Activated CD8-positive, alpha-beta T cell treated with anti-CD3 and anti-CD28 coated beads for 36 hours (primary cell): ENCODE results near the gene RASGRP3. TPM values are rescaled to one million over a fixed set of nuclear protein-coding genes. Genes with fewer than 3 reads are reported as not detected.

ENCODE experiments used
- ATAC-seq: fragments of 200-7000 bp; cut with Tn5 transposase; one replicate; pipeline ENCODE4 v1.10.0; 2021; ENCODE audit warnings: mild to moderate bottlenecking, moderate library complexity
- CTCF ChIA-PET: fragments of 350-600 bp; sonication (Branson Sonifier 250); formaldehyde crosslinking; loops from one replicate; lab custom pipeline; 2021; ENCODE audit warnings: antibody characterized with exemption; lab: Charles Lee
- POLR2A ChIA-PET: fragments of 350-600 bp; sonication (Branson Sonifier 250); formaldehyde crosslinking; loops from one replicate; lab custom pipeline; 2021; ENCODE audit warnings: antibody characterized with exemption; lab: Charles Lee
- DNase-seq: peaks from one replicate; pipeline ENCODE4 v3.0.0-alpha.2; 2020
- H3K27ac Mint-ChIP-seq: one replicate; pipeline ENCODE4 v1.8.0; 2021; ENCODE audit warnings: mild to moderate bottlenecking, mixed read lengths
- H3K27me3 Mint-ChIP-seq: one replicate; pipeline ENCODE4 v1.8.0; 2021; ENCODE audit warnings: mixed read lengths
- H3K36me3 Mint-ChIP-seq: one replicate; pipeline ENCODE4 v1.8.0; 2021; ENCODE audit warnings: low read depth, mixed read lengths
- H3K4me1 Mint-ChIP-seq: one replicate; pipeline ENCODE4 v1.8.0; 2021; ENCODE audit warnings: low read depth, mixed read lengths
- H3K4me3 Mint-ChIP-seq: one replicate; pipeline ENCODE4 v1.8.0; 2021; ENCODE audit warnings: mild to moderate bottlenecking, moderate library complexity, mixed read lengths
- H3K9me3 Mint-ChIP-seq: one replicate; pipeline ENCODE4 v1.8.0; 2021; ENCODE audit warnings: mixed read lengths
- intact Hi-C: fragments of 100-400 bp; cut with micrococcal nuclease; formaldehyde crosslinking; loops from one replicate; pipeline ENCODE4 v1.10.0; 2022
- total RNA-seq, 2 experiments: library from RNA; stranded (reverse); gene quantifications; one replicate each; pipeline ENCODE4 v1.2.3, GENCODE V29; 2021
- TF ChIP-seq, protein P1 (sequence below): fragments of 200-600 bp; IDR thresholded peaks from one replicate; pipeline ENCODE4 v1.8.0; 2022; ENCODE audit warnings: antibody characterized with exemption, mild to moderate bottlenecking

RASGRP3 gene
- total RNA-seq, 2 experiments from 2014 or later: 0.98 to 1.6 TPM

DNA sequence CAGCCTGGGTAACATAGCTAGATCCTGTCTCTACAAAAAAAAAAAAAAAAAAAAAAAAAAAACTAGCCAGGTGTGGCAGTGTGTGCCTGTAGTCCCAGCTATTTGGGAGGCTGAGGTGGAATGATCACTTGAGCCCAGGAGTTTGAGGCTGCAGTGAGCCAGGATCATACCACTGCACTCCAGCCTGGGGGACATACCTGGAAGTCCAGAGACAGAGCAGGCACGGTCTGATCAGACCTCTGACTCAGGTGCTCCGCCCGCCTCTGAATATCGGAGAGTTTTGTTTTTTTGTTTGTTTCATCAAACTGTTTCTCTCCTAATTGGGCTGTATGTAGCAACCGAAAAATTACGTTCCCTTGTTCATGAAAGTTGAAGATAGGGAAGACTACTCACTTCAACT lies 49.2 kb downstream of the RASGRP3 start:
- CTCF ChIA-PET: no interaction called here
- intact Hi-C loops: no loop called here
- no peak overlapping the region for H3K27ac Mint-ChIP-seq

GRCh38 chr2:33526132-33526531 lies 49.7 kb downstream of the RASGRP3 start:
- CTCF ChIA-PET: interaction anchor here (0.8 kb wide), 1 partner anchor 32 kb away, joined by 3 read pairs; no protein-coding TSS in a partner anchor
- no peak for DNase-seq
- intact Hi-C loops: no loop called here

More for the DNA sequence above, 49.2 kb downstream of the RASGRP3 start:
- Mint-ChIP-seq H3K9me3 (no peaks in the 10 kb centered on the region), H3K4me1 (peaks cover 10% of the 10 kb centered on the region), H3K4me3 (no peak overlapping the region), H3K36me3 (no peaks in the 10 kb centered on the region), H3K27me3 (no peaks in the 10 kb centered on the region)
- TF ChIP-seq, protein P1, sequence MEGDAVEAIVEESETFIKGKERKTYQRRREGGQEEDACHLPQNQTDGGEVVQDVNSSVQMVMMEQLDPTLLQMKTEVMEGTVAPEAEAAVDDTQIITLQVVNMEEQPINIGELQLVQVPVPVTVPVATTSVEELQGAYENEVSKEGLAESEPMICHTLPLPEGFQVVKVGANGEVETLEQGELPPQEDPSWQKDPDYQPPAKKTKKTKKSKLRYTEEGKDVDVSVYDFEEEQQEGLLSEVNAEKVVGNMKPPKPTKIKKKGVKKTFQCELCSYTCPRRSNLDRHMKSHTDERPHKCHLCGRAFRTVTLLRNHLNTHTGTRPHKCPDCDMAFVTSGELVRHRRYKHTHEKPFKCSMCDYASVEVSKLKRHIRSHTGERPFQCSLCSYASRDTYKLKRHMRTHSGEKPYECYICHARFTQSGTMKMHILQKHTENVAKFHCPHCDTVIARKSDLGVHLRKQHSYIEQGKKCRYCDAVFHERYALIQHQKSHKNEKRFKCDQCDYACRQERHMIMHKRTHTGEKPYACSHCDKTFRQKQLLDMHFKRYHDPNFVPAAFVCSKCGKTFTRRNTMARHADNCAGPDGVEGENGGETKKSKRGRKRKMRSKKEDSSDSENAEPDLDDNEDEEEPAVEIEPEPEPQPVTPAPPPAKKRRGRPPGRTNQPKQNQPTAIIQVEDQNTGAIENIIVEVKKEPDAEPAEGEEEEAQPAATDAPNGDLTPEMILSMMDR: no peak
- no peak for ATAC-seq
- DNase-seq: no peak
- POLR2A ChIA-PET: no interaction called here

GRCh38 chr2:33526921-33527320 lies 50.5 kb downstream of the RASGRP3 start:
- H3K4me1 Mint-ChIP-seq: peaks cover 10% of the 10 kb centered on the region

More at GRCh38 chr2:33526132-33526531, 49.7 kb downstream of the RASGRP3 start:
- H3K36me3 Mint-ChIP-seq: no peaks in the 10 kb centered on the region
- H3K4me3 Mint-ChIP-seq: no peak overlapping the region
- H3K4me1 Mint-ChIP-seq: peaks cover 10% of the 10 kb centered on the region
- H3K27ac Mint-ChIP-seq: no peak overlapping the region
- H3K27me3 Mint-ChIP-seq: no peaks in the 10 kb centered on the region
- POLR2A ChIA-PET: no interaction called here
- peak; percentile 79 for ATAC-seq
- no peaks in the 10 kb centered on the region for H3K9me3 Mint-ChIP-seq
- TF ChIP-seq, protein P1: no peak

DNA sequence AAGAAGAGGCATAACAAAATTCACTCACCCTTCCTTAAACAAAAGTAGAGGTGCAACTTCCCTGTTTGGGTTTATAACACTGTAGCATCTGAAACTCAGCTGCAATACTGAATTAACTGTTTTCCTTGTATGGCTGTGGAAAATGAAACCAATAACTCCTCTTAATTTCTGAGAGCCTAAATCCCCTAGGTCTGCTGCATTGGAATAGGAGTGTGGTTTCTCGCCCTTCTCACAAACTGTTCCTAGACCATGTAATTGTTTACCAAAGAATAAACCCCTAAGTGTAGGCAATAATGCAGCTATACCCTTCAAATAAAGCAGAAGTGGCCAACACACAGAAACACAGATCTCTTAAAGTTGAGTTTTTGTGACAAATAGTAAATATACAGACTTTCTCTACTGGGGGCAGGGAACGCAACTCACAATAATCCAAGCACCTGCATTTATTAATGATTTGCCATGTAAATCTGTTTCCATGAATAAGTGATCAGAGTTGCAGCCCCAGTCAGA lies 52.0 kb downstream of the RASGRP3 start:
- Mint-ChIP-seq H3K4me1 (peaks cover 10% of the 10 kb centered on the region), H3K9me3 (no peaks in the 10 kb centered on the region), H3K36me3 (no peaks in the 10 kb centered on the region), H3K4me3 (no peak overlapping the region), H3K27ac (no peak overlapping the region), H3K27me3 (no peaks in the 10 kb centered on the region)
- ChIA-PET CTCF (no interaction called here), POLR2A (no interaction called here)
- TF ChIP-seq, protein P1: no peak
- ATAC-seq (no peak), DNase-seq (no peak)
- intact Hi-C loops: no loop called here

More at GRCh38 chr2:33526921-33527320, 50.5 kb downstream of the RASGRP3 start:
- DNase-seq (no peak), ATAC-seq (no peak)
- H3K36me3 Mint-ChIP-seq: no peaks in the 10 kb centered on the region
- POLR2A ChIA-PET: no interaction called here
- no peaks in the 10 kb centered on the region for H3K27me3 Mint-ChIP-seq
- no peak overlapping the region for H3K27ac Mint-ChIP-seq
- no peaks in the 10 kb centered on the region for H3K9me3 Mint-ChIP-seq
- no peak overlapping the region for H3K4me3 Mint-ChIP-seq
- intact Hi-C loops: no loop called here
- TF ChIP-seq, protein P1: no peak
- CTCF ChIA-PET: interaction anchor here (0.8 kb wide), 1 partner anchor 33 kb away, joined by 3 read pairs; no protein-coding TSS in a partner anchor

- H3K9me3 Mint-ChIP-seq: no peaks in the 10 kb centered on the region
- peaks cover 10% of the 10 kb centered on the region for H3K4me1 Mint-ChIP-seq
- no peak overlapping the region for H3K4me3 Mint-ChIP-seq
- no peak for ATAC-seq
- CTCF ChIA-PET: interaction anchor here (1.0 kb wide), 1 partner anchor 54 kb away, joined by 3 read pairs; no protein-coding TSS in a partner anchor
- TF ChIP-seq, protein P1: no peak
- intact Hi-C loops: no loop called here
- H3K27me3 Mint-ChIP-seq: no peaks in the 10 kb centered on the region
- POLR2A ChIA-PET: interaction anchor here (1.0 kb wide), 1 partner anchor 69 kb away, joined by 4 read pairs; the partner anchor contains the start of gene FAM98A
- H3K27ac Mint-ChIP-seq: no peak overlapping the region
- DNase-seq: no peak
- no peaks in the 10 kb centered on the region for H3K36me3 Mint-ChIP-seq
Observed at GRCh38 chr2:33529771-33530481, 53.5 kb downstream of the RASGRP3 start.
